C4-2B (cell line): ENCODE measurements around the gene ZNF883.

ENCODE experiments used
- CTCF ChIP-seq: fragments of 450-650 bp; conservative IDR thresholded peaks from 2 replicates; pipeline ENCODE4 v1.5.1; 2017; ENCODE audit warnings: mild to moderate bottlenecking
- ZFX ChIP-seq: fragments of 450-650 bp; IDR thresholded peaks from 2 replicates; pipeline ENCODE4 v1.6.1; 2017

- no peak for TF ChIP-seq CTCF
- TF ChIP-seq ZFX = no peak
Observed at GRCh38 chr9:112914524-112914923, 97.5 kb downstream of the ZNF883 start.
